ENCODE measurements around the gene PSMD13. TPM values are rescaled to one million over a fixed set of nuclear protein-coding genes. Genes with fewer than 3 reads are reported as not detected.
"Not testable (repeated sequence)": the region's sequence is repeated elsewhere in the genome, so short reads cannot be mapped to it uniquely, and the experiment has no call there.

PSMD13 gene
- 198 TPM for polyA plus RNA-seq (2012; ENCODE audit: insufficient read length, low read depth)

DNA sequence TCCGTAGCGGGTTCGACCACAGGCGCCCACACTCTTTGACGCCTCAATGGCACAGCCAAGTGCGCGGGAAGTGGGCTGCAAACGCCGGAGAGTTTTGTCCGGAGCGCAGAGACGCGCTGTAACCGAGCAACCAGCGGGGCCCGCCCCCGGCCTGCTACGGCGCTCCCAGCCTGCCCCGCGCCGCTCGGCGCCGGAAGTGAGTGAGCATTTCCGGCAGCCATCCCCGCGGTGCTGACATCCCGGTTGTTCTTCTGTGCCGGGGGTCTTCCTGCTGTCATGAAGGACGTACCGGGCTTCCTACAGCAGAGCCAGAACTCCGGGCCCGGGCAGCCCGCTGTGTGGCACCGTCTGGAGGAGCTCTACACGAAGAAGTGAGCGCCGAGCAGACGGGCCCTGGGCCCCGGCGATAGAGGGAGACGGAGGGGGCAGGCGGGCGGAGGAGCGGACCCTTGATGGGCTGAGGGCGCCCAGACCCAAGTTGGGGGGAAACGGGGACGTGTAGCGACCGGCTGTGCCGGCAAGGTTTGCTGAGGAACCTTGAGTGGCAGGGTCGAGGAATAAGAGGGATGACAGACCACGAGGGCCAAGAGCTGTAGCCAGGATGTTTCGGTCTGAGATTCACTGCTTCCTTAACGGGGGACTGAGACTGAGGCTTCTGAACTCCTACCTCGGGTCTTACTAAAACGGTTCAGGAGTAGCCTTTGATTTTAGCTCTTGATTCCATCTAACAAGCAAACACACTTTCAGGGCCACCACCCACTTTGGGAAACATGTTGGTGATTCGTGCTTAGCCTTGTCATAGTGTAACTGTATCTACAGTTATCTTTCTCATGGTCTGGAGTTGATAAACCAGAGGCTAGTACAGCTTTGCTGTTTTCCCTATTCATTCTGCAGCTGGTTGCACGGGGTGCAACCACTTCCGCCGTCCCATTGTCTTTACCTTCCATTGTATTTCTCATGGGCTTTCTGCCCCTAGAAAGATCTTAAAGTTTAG lies at the start of gene PSMD13:
Gene PSMD13, plus strand, starts transcription at position 203 of the 994 bp plus-strand sequence. Its CDS starts 74 bp downstream, at position 277.
- TF ChIP-seq FOXP2 (optimal IDR thresholded peaks at IDR 0.05; ENCODE audit: borderline replicate concordance, extremely low read depth, extremely low read length, insufficient read depth) = peak; percentile 89
- peak; percentile 91; the same call in 1 of the 2 replicates for TF ChIP-seq SIN3A (IDR thresholded peaks at IDR 0.05; ENCODE audit: borderline replicate concordance, insufficient read depth, low read length)
- TF ChIP-seq, protein P1, sequence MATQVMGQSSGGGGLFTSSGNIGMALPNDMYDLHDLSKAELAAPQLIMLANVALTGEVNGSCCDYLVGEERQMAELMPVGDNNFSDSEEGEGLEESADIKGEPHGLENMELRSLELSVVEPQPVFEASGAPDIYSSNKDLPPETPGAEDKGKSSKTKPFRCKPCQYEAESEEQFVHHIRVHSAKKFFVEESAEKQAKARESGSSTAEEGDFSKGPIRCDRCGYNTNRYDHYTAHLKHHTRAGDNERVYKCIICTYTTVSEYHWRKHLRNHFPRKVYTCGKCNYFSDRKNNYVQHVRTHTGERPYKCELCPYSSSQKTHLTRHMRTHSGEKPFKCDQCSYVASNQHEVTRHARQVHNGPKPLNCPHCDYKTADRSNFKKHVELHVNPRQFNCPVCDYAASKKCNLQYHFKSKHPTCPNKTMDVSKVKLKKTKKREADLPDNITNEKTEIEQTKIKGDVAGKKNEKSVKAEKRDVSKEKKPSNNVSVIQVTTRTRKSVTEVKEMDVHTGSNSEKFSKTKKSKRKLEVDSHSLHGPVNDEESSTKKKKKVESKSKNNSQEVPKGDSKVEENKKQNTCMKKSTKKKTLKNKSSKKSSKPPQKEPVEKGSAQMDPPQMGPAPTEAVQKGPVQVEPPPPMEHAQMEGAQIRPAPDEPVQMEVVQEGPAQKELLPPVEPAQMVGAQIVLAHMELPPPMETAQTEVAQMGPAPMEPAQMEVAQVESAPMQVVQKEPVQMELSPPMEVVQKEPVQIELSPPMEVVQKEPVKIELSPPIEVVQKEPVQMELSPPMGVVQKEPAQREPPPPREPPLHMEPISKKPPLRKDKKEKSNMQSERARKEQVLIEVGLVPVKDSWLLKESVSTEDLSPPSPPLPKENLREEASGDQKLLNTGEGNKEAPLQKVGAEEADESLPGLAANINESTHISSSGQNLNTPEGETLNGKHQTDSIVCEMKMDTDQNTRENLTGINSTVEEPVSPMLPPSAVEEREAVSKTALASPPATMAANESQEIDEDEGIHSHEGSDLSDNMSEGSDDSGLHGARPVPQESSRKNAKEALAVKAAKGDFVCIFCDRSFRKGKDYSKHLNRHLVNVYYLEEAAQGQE (IDR thresholded peaks at IDR 0.05; ENCODE audit: insufficient read depth in 1 of 2, low read depth in 2 of 2, low read length in 2 of 2) = peak in 1 of 2 experiments; percentile 66; a peak in 1 of 4 replicates
- peak; percentile 97 for TF ChIP-seq POLR2AphosphoS5 (IDR thresholded peaks at IDR 0.05; ENCODE audit: low read depth, low read length)
- peak; percentile 98 for TF ChIP-seq TAF1 (IDR thresholded peaks at IDR 0.05; ENCODE audit: borderline replicate concordance, insufficient read depth, low read length)

DNA sequence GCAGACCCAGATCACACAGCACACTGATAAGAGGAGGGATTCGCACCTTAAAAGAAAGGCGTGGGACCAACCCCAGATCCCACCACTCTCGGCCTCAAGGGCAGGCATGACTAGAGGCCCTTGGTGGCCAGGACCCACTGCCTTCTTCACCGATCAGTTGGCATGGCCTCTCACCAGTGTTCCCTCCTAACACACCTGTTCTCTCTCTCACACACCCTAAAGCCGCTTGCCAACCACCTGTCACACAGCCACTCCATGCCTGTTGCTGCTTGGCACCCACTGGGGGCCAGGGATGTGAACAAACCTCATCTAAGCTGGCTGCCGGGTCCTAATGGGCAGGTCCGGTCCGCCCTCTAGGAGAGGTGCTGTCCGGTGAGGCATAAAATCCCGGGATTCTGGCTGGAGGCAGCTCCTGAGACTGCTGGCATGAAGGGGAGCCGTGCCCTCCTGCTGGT lies 44.1 kb upstream of the PSMD13 start, which contains the start of gene SCGB1C1:
Gene SCGB1C1, plus strand, starts transcription at position 405 of the 455 bp plus-strand sequence. Its CDS starts 22 bp downstream, at position 427.
- not testable (repeated sequence) for TF ChIP-seq TAF1 (IDR thresholded peaks at IDR 0.05; ENCODE audit: borderline replicate concordance, insufficient read depth, low read length); SIN3A (IDR thresholded peaks at IDR 0.05; ENCODE audit: borderline replicate concordance, insufficient read depth, low read length); FOXP2 (optimal IDR thresholded peaks at IDR 0.05; ENCODE audit: borderline replicate concordance, extremely low read depth, extremely low read length, insufficient read depth)

GRCh38 chr11:196786-197731 lies 39.7 kb upstream of the PSMD13 start:
- TF ChIP-seq FOXP2 (optimal IDR thresholded peaks at IDR 0.05; ENCODE audit: borderline replicate concordance, extremely low read depth, extremely low read length, insufficient read depth) = no peak
- no peak for TF ChIP-seq SIN3A (IDR thresholded peaks at IDR 0.05; ENCODE audit: borderline replicate concordance, insufficient read depth, low read length)
- TF ChIP-seq, protein P1 (IDR thresholded peaks at IDR 0.05; ENCODE audit: insufficient read depth in 1 of 2, low read depth in 2 of 2, low read length in 2 of 2) = no peak

DNA sequence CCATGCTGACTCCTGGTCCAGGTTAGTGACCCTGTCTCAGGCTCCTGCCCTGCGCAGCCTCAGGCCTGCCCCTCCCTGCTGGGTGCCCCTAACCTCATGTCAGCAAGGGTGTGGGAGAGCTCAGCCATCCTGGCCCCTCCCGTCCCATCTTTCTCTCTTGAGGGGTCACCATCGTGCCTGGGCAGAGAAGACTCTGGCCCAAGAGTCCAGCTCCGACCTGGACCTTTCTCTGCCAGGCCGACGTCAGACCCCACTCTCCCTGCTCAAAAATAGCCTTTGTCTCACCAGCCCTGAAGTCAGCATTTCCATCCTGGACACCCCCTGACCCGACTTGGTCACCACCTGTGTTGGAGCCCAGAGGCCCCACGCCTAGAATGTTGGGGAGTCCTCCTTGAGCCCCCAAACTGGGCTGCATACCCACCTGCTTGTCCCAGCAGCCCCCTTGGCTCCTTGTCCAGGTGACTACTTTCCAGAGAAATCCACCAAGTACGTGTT lies 39.0 kb upstream of the PSMD13 start:
- TF ChIP-seq SIN3A (IDR thresholded peaks at IDR 0.05; ENCODE audit: borderline replicate concordance, insufficient read depth, low read length) (no peak), FOXP2 (optimal IDR thresholded peaks at IDR 0.05; ENCODE audit: borderline replicate concordance, extremely low read depth, extremely low read length, insufficient read depth) (no peak), TAF1 (IDR thresholded peaks at IDR 0.05; ENCODE audit: borderline replicate concordance, insufficient read depth, low read length) (no peak), POLR2AphosphoS5 (IDR thresholded peaks at IDR 0.05; ENCODE audit: low read depth, low read length) (no peak)
- TF ChIP-seq, protein P1 (IDR thresholded peaks at IDR 0.05; ENCODE audit: insufficient read depth in 1 of 2, low read depth in 2 of 2, low read length in 2 of 2) = no peak
